CD4-positive, alpha-beta memory T cell (primary cell): Measurements from ENCODE around the gene IKZF1. TPM values are rescaled to one million over a fixed set of nuclear protein-coding genes. Genes with fewer than 3 reads are reported as not detected.

Experiments
- CTCF ChIA-PET: fragments of 350-600 bp; sonication (Branson Sonifier 250); formaldehyde crosslinking; loops from one replicate; lab custom pipeline; 2021; ENCODE audit warnings: inconsistent platforms; ENCODE audit not compliant: partially characterized antibody; lab: Charles Lee
- POLR2A ChIA-PET: fragments of 350-600 bp; sonication (Branson Sonifier 250); formaldehyde crosslinking; loops from one replicate; lab custom pipeline; 2021; ENCODE audit not compliant: partially characterized antibody; lab: Charles Lee
- DNase-seq, 5 donors: peaks; one replicate each; pipeline versions ENCODE4 v3.0.0 to v3.0.0-alpha.2; 2020 to 2022; ENCODE audit warnings: mixed read lengths in 1 of 5
- H3K27ac ChIP-seq: one replicate; pipeline ENCODE4 v1.7.0; 2013; ENCODE audit warnings: low read depth, low read length
- H3K27me3 ChIP-seq: 2 replicates; pipeline ENCODE4 v1.7.0; 2013; ENCODE audit warnings: mild to moderate bottlenecking, low read length, moderate library complexity; ENCODE audit not compliant: insufficient read depth
- H3K36me3 ChIP-seq: 2 replicates; pipeline ENCODE4 v1.7.0; 2013; ENCODE audit warnings: mild to moderate bottlenecking, low read length, moderate library complexity; ENCODE audit not compliant: insufficient read depth
- H3K4me1 ChIP-seq: 2 replicates; pipeline ENCODE4 v1.7.0; 2013; ENCODE audit warnings: mild to moderate bottlenecking, low read length, moderate library complexity; ENCODE audit not compliant: insufficient read depth
- H3K4me3 ChIP-seq, 2 donors: one replicate each; pipeline ENCODE4 v1.7.0; 2013; ENCODE audit warnings: low read length in 2 of 2, mild to moderate bottlenecking in 1 of 2
- H3K9me3 ChIP-seq, 2 donors: one replicate each; pipeline ENCODE4 v1.7.0; 2013; ENCODE audit warnings: low read length in 2 of 2, control low read depth in 1 of 2; ENCODE audit not compliant: control insufficient read depth in 1 of 2
- H3K27ac Mint-ChIP-seq, 7 donors: one replicate each; pipeline ENCODE4 v1.8.0; 2020 to 2021; ENCODE audit warnings: mixed read lengths in 7 of 7, mild to moderate bottlenecking in 6 of 7, inconsistent platforms in 3 of 7, moderate library complexity in 3 of 7
- H3K27me3 Mint-ChIP-seq, 2 donors: one replicate each; pipeline ENCODE4 v1.8.0; 2020 to 2021; ENCODE audit warnings: mixed read lengths in 2 of 2
- H3K36me3 Mint-ChIP-seq, 2 donors: one replicate each; pipeline ENCODE4 v1.8.0; 2020 to 2021; ENCODE audit warnings: mixed read lengths in 2 of 2, inconsistent platforms in 1 of 2, mild to moderate bottlenecking in 1 of 2
- H3K4me1 Mint-ChIP-seq, 4 donors: one replicate each; pipeline ENCODE4 v1.8.0; 2020 to 2021; ENCODE audit warnings: mixed read lengths in 4 of 4, mild to moderate bottlenecking in 1 of 4
- H3K4me3 Mint-ChIP-seq, 8 donors: one replicate each; pipeline ENCODE4 v1.8.0; 2020 to 2021; ENCODE audit warnings: mixed read lengths in 8 of 8, mild to moderate bottlenecking in 7 of 8, moderate library complexity in 6 of 8, inconsistent platforms in 3 of 8
- H3K9me3 Mint-ChIP-seq, 8 donors: one replicate each; pipeline ENCODE4 v1.8.0; 2020 to 2021; ENCODE audit warnings: mixed read lengths in 8 of 8, mild to moderate bottlenecking in 5 of 8, inconsistent platforms in 3 of 8, moderate library complexity in 1 of 8
- intact Hi-C: fragments of 100-400 bp; cut with micrococcal nuclease; formaldehyde crosslinking; loops from one replicate; pipeline ENCODE4 v1.15.1; 2023
- polyA plus RNA-seq, 2 donors: library from polyadenylated mRNA; unstranded; fragments of 300-500 nt; fragmentation: Illumina TruSeq; gene quantifications; one replicate each; pipeline ENCODE4 v1.2.3, GENCODE V29; 2021
- total RNA-seq, 2 experiments: library from RNA; stranded (reverse); gene quantifications; one replicate each; pipeline ENCODE4 v1.2.3, GENCODE V29; 2021

Gene IKZF1
- total RNA-seq: 100 to 1,000 TPM; 474 to 479 TPM
- polyA plus RNA-seq: 100 to 1,000 TPM; 116 to 288 TPM

DNA sequence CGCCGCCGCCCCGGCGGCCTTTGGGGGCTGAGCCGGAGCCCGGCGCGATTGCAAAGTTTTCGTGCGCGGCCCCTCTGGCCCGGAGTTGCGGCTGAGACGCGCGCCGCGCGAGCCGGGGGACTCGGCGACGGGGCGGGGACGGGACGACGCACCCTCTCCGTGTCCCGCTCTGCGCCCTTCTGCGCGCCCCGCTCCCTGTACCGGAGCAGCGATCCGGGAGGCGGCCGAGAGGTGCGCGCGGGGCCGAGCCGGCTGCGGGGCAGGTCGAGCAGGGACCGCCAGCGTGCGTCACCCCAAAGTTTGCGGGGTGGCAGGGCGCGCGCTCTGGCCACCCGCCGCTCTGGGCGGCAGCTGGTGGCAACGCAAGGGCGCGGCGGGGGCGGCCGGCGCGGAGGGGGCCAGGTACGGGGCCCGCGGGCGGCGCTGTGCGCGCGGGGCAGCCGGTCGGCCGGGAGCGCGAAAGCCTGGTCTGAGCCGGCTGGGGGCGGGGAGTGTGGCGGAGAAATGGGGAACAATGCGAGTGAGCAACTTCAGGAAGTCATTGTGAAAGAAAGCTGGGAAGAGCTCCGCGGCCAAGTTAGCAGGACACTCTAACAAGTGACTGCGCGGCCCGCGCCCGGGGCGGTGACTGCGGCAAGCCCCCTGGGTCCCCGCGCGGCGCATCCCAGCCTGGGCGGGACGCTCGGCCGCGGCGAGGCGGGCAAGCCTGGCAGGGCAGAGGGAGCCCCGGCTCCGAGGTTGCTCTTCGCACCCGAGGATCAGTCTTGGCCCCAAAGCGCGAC lies at the start of gene IKZF1:
IKZF1 (plus strand) TSS at position 588 of the 782 bp plus-strand sequence. CDS start 14,346 bp downstream, outside the sequence.
- H3K4me3 Mint-ChIP-seq: peak within 1 kb of the TSS; percentile 97 to 100 (median 100)

DNA sequence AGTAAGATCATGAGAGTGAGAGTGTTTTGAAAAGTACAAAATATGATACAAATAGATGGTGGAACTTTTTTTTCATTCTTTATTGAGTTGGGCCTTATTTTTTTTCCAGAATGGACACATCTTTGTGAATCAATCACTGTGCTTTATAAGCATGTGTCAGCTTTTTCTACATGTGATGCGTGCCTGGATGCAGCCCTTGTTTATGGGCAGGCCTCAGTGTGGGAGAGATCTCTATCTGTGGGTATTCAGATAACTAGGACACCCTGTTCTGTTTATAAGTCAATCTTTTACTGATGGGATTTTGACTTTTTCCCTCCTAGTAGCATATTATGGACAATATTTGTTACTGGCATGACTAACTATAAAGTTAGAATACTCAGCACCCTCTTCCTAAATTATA lies 42.9 kb upstream of the IKZF1 start:
- Histone ChIP-seq H3K27me3 (no peaks in the 10 kb centered on the region), H3K9me3 (no peaks in the 10 kb centered on the region), H3K4me3 (no peak overlapping the region), H3K36me3 (no peaks in the 10 kb centered on the region), H3K4me1 (peaks cover 73% of the 10 kb centered on the region), H3K27ac (peak overlapping the region; percentile 53)
- DNase-seq: peak in 4 of 5 donors; percentile 37 to 65 (median 52)
- no peaks in the 10 kb centered on the region for H3K27me3 Mint-ChIP-seq
- peak overlapping the region; percentile 91 to 97 (median 95) for H3K27ac Mint-ChIP-seq
- ChIA-PET CTCF (interaction anchor here (0.9 to 2.3 kb wide), 7 partner anchors 12 to 56 kb away, joined by 3 to 8 read pairs (median 4); partner anchors contain the start of gene IKZF1), POLR2A (interaction anchor here (0.9 to 22.3 kb wide), 12 partner anchors 11 to 100 kb away, joined by 3 to 575 read pairs (median 4); partner anchors contain the start of gene IKZF1)
- peaks cover 0 to 2% (median 0%) of the 10 kb centered on the region in 8 donors for H3K9me3 Mint-ChIP-seq
- no peaks in the 10 kb centered on the region for H3K36me3 Mint-ChIP-seq
- intact Hi-C loops: loop anchor here (5.0 kb wide), 1 partner anchor 34 kb away; no protein-coding TSS in a partner anchor
- peaks cover 70 to 83% (median 77%) of the 10 kb centered on the region in 4 donors for H3K4me1 Mint-ChIP-seq
- peak overlapping the region in 7 of 8 donors; percentile 17 to 93 (median 72) for H3K4me3 Mint-ChIP-seq

More for the DNA sequence above, at the start of gene IKZF1:
- H3K27ac Mint-ChIP-seq: peak within 1 kb of the TSS; percentile 90 to 99 (median 96)
- intact Hi-C loops: no loop called here
- H3K27me3 Mint-ChIP-seq: no peaks in the 10 kb centered on the region
- H3K4me1 ChIP-seq: peaks cover 53% of the 10 kb centered on the region
- peak within 1 kb of the TSS; percentile 90 for H3K27ac ChIP-seq
- peak within 1 kb of the TSS; percentile 86 to 96 for H3K4me3 ChIP-seq
- H3K4me1 Mint-ChIP-seq: peaks cover 33 to 71% (median 46%) of the 10 kb centered on the region in 4 donors
- H3K9me3 Mint-ChIP-seq: peaks cover 0 to 4% (median 2%) of the 10 kb centered on the region in 8 donors
- peaks cover 41 to 43% of the 10 kb centered on the region in 2 donors for H3K36me3 Mint-ChIP-seq
- peaks cover 4% of the 10 kb centered on the region for H3K36me3 ChIP-seq
- peak; percentile 53 to 66 (median 61) for DNase-seq
- no peaks in the 10 kb centered on the region for H3K27me3 ChIP-seq
- POLR2A ChIA-PET: interaction anchor here (0.6 to 32.3 kb wide), 17 partner anchors 10 to 212 kb away, joined by 3 to 2673 read pairs (median 5); no protein-coding TSS in a partner anchor
- H3K9me3 ChIP-seq: no peaks in the 10 kb centered on the region
- CTCF ChIA-PET: interaction anchor here (1.1 to 14.9 kb wide), 13 partner anchors 10 to 160 kb away, joined by 3 to 336 read pairs (median 6); no protein-coding TSS in a partner anchor

DNA sequence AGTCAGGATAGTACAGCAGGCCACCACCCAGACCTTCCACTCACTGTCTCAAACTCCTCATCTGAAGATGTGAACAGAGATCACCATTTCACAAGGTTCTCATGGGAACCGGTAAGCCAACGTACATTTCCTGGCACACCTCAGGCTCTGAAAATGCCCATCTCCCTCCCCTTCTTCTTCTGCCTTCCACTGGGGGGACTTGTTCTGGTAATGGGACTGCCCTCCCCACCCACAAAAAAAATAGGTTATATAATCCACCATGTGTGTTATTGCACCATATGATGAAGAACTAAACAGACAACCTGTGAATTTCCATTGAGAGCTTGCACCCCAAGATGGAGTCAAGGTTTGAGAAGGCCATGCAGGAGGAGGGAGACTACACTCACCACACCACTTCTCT lies 42.1 kb upstream of the IKZF1 start:
- H3K36me3 ChIP-seq: no peaks in the 10 kb centered on the region
- Mint-ChIP-seq H3K27me3 (no peaks in the 10 kb centered on the region), H3K4me1 (peaks cover 76 to 88% (median 86%) of the 10 kb centered on the region in 4 donors), H3K27ac (peak overlapping the region; percentile 91 to 97 (median 95)), H3K4me3 (peak overlapping the region; percentile 0 to 93 (median 71)), H3K36me3 (no peaks in the 10 kb centered on the region), H3K9me3 (peaks cover 0 to 2% (median 0%) of the 10 kb centered on the region in 8 donors)
- peak overlapping the region; percentile 53 for H3K27ac ChIP-seq
- DNase-seq: peak in 1 of 5 donors; percentile 36
- intact Hi-C loops: loop anchor here (2.0 to 5.0 kb wide), 2 partner anchors 22 to 35 kb away; no protein-coding TSS in a partner anchor
- H3K27me3 ChIP-seq: no peaks in the 10 kb centered on the region
- peaks cover 82% of the 10 kb centered on the region for H3K4me1 ChIP-seq
- ChIA-PET POLR2A (interaction anchor here (1.0 to 22.3 kb wide), 9 partner anchors 12 to 99 kb away, joined by 3 to 575 read pairs (median 15); partner anchors contain the start of gene IKZF1), CTCF (interaction anchor here (1.0 kb wide), 1 partner anchor 48 kb away, joined by 3 read pairs; no protein-coding TSS in a partner anchor)
- peak overlapping the region; percentile 4 to 25 for H3K4me3 ChIP-seq
- no peaks in the 10 kb centered on the region for H3K9me3 ChIP-seq

GRCh38 chr7:50262916-50263690 lies 41.4 kb upstream of the IKZF1 start:
- peak in 1 of 5 donors; percentile 37 for DNase-seq
- intact Hi-C loops: loop anchor here (2.0 to 5.0 kb wide), 2 partner anchors 22 to 36 kb away; no protein-coding TSS in a partner anchor
- H3K27ac ChIP-seq: peak overlapping the region; percentile 53
- Mint-ChIP-seq H3K27me3 (no peaks in the 10 kb centered on the region), H3K36me3 (no peaks in the 10 kb centered on the region), H3K27ac (peak overlapping the region; percentile 91 to 97 (median 95)), H3K4me3 (peak overlapping the region in 7 of 8 donors; percentile 42 to 93 (median 72)), H3K9me3 (peaks cover 0 to 2% (median 0%) of the 10 kb centered on the region in 8 donors), H3K4me1 (peaks cover 82 to 93% (median 89%) of the 10 kb centered on the region in 4 donors)
- H3K4me1 ChIP-seq: peaks cover 88% of the 10 kb centered on the region
- ChIA-PET CTCF (interaction anchor here (1.3 to 13.2 kb wide), 4 partner anchors 35 to 106 kb away, joined by 3 to 134 read pairs (median 26); no protein-coding TSS in a partner anchor), POLR2A (interaction anchor here (1.1 to 22.3 kb wide), 12 partner anchors 10 to 119 kb away, joined by 3 to 575 read pairs (median 6); partner anchors contain the start of gene IKZF1)
- H3K9me3 ChIP-seq: no peaks in the 10 kb centered on the region
- H3K4me3 ChIP-seq: peak overlapping the region; percentile 4 to 25
- H3K36me3 ChIP-seq: no peaks in the 10 kb centered on the region
- H3K27me3 ChIP-seq: no peaks in the 10 kb centered on the region

- no peaks in the 10 kb centered on the region for H3K9me3 ChIP-seq
- ChIA-PET POLR2A (interaction anchor here (0.6 to 22.3 kb wide), 15 partner anchors 9 to 100 kb away, joined by 3 to 575 read pairs (median 17); partner anchors contain the start of gene IKZF1), CTCF (interaction anchor here (0.9 to 13.2 kb wide), 8 partner anchors 9 to 152 kb away, joined by 3 to 134 read pairs (median 10); no protein-coding TSS in a partner anchor)
- Mint-ChIP-seq H3K27ac (peak overlapping the region; percentile 91 to 97 (median 95)), H3K4me1 (peaks cover 92 to 100% (median 96%) of the 10 kb centered on the region in 4 donors), H3K27me3 (no peaks in the 10 kb centered on the region), H3K9me3 (no peaks in the 10 kb centered on the region), H3K36me3 (no peaks in the 10 kb centered on the region), H3K4me3 (peak overlapping the region in 7 of 8 donors; percentile 56 to 93 (median 81))
- peak overlapping the region; percentile 50 for H3K27ac ChIP-seq
- H3K4me1 ChIP-seq: peaks cover 100% of the 10 kb centered on the region
- no peaks in the 10 kb centered on the region for H3K27me3 ChIP-seq
- DNase-seq: peak in 4 of 5 donors; percentile 23 to 85 (median 33)
- intact Hi-C loops: loop anchor here (5.0 kb wide), 2 partner anchors 38 to 123 kb away; no protein-coding TSS in a partner anchor
- H3K36me3 ChIP-seq: no peaks in the 10 kb centered on the region
- no peak overlapping the region for H3K4me3 ChIP-seq
These were observed 39.6 kb upstream of the IKZF1 start for GRCh38 chr7:50264908-50265307.
